Stomach (tissue), 4 donors: ENCODE data around the gene GRB10.

Source experiments
- CTCF ChIP-seq, 7 experiments: fragments of 450-650 bp in 4 of 7; fragments of 200-600 bp in 3 of 7; sonication (generic) in 3 of 7; IDR thresholded peaks; one replicate each; pipeline ENCODE4 v1.5.1; 2016 to 2019; ENCODE audit warnings: antibody characterized with exemption in 7 of 7, control low read depth in 2 of 7, mild to moderate bottlenecking in 1 of 7
- POLR2A ChIP-seq, 4 donors: fragments of 450-650 bp; IDR thresholded peaks; one replicate each; pipeline ENCODE4 v1.6.1; 2016; ENCODE audit warnings: antibody characterized with exemption in 4 of 4, control low read depth in 2 of 4, mild to moderate bottlenecking in 1 of 4, moderate library complexity in 1 of 4
- POLR2AphosphoS5 ChIP-seq, 3 donors: sonication (generic); formaldehyde crosslinking; IDR thresholded peaks; one replicate each; pipeline ENCODE4 v1.6.1; 2016; ENCODE audit warnings: antibody characterized with exemption in 3 of 3

GRCh38 chr7:50621973-50622490 lies 160.7 kb downstream of the GRB10 start:
- TF ChIP-seq POLR2AphosphoS5 (IDR thresholded peaks at IDR 0.05) (no peak), CTCF (IDR thresholded peaks at IDR 0.05) (no peak), POLR2A (IDR thresholded peaks at IDR 0.05) (no peak)
